HFF-Myc (cell line): ENCODE results near the gene ATOSA.

Experiments used
- DNase-seq: peaks from one replicate; pipeline ENCODE4 v3.0.0-alpha.2; 2011; ENCODE audit warnings: low read depth; ENCODE audit errors: extremely low read depth
- H3K4me3 ChIP-seq: replicated peaks from 2 replicates; pipeline ENCODE4 v1.5.1; 2011; ENCODE audit warnings: low read depth, mild to moderate bottlenecking, control low read depth, low read length
- CTCF ChIP-seq: IDR thresholded peaks from 2 replicates; pipeline ENCODE4 v1.5.1; 2012; ENCODE audit warnings: mild to moderate bottlenecking, low read depth, low read length, control low read depth; ENCODE audit errors: missing control alignments

The ATOSA gene

GRCh38 chr15:52679232-52680040 lies at the start of gene ATOSA:
ATOSA (minus strand) TSS chr15:52679388; CDS start chr15:52678021, 1,367 bp downstream.
- no peak for TF ChIP-seq CTCF
- H3K4me3 ChIP-seq, result peak within 1 kb of the TSS; percentile 88
- DNase-seq, result peak; percentile 65

- no peak overlapping the region for H3K4me3 ChIP-seq
- no peak for TF ChIP-seq CTCF
- DNase-seq, result peak; percentile 65
Observed at GRCh38 chr15:52728899-52729298, 49.7 kb upstream of the ATOSA start.

- no peak for TF ChIP-seq CTCF
- no peak overlapping the region for H3K4me3 ChIP-seq
- DNase-seq, result peak; percentile 58
Observed at GRCh38 chr15:52727815-52728214, 48.6 kb upstream of the ATOSA start.

- TF ChIP-seq CTCF, result no peak
- no peak overlapping the region for H3K4me3 ChIP-seq
- DNase-seq, result no peak
Observed at GRCh38 chr15:52726195-52726594, 47.0 kb upstream of the ATOSA start.

- TF ChIP-seq CTCF, result no peak
- H3K4me3 ChIP-seq, result no peak overlapping the region
- DNase-seq, result no peak
Observed at GRCh38 chr15:52718551-52718950, 39.4 kb upstream of the ATOSA start.

GRCh38 chr15:52717924-52718323 lies 38.7 kb upstream of the ATOSA start:
- no peak for DNase-seq
- no peak overlapping the region for H3K4me3 ChIP-seq
- TF ChIP-seq CTCF, result no peak
